ENCODE results near the gene SLC22A7. TPM values are rescaled to one million over a fixed set of nuclear protein-coding genes. Genes with fewer than 3 reads are reported as not detected.

Gene SLC22A7
- total and polyA plus RNA-seq, 2 donors (not counting 1 experiment from before 2014, with no cell fraction given) = not detected

DNA sequence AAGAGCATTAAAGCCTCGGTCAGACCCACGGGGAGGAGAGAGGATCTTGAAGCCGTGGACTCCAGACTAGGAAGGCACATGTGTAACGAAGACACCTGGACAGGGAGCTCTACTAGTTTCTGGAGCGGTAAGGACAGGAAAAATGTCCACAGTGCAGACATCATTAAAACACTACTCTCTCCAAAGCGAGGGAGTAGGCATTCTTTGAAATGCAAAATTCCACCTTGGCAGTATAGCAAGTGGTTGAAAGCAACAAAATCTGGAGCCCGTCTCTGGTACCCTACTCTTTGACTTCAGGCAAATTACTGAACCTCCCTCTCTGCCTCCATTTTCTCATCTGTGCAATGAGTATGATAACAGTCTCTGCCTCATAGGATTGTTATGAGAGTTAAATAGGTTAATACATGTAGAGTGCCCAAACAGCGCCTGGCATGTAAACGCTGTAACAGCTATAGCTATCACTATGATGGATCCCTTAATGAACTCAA lies 11.0 kb downstream of the SLC22A7 start:
- WGBS (ENCODE audit: insufficient coverage) = 39% methylated on average over 6 of the region's 9 CpGs
- peak overlapping the region; percentile 88 for H3K4me2 ChIP-seq (replicated peaks; ENCODE audit: low read depth, low read length, poor library complexity, severe bottlenecking)

DNA sequence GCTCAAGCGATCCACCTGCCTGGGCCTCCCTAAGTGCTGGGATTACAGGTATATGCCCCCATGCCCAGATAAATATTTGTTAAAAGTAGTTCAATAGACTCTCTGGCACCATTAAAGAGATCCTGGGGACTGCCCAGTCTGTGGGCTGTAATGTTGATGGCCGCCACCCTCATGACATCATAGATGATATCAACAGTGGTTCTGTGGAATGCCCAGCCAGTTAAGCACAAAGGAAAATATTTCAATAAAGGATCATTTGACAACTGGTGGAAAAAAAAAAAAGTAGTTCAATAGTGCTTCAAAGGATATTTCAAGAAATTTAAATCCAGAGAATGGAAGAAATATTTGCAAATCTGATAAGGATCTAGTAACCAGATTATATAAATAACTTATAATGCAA lies 12.1 kb downstream of the SLC22A7 start:
- H3K79me2 ChIP-seq (ENCODE audit: control insufficient read depth, insufficient read depth, low read length) = peaks cover 9% of the 10 kb centered on the region
- peak overlapping the region; percentile 30 for H3K4me3 Mint-ChIP-seq
- intact Hi-C loops (cut with micrococcal nuclease) = loop anchor here (5.0 kb wide), 1 partner anchor 57 kb away; the partner anchor contains the start of gene ZNF318
- no peaks in the 10 kb centered on the region for H3K27me3 ChIP-seq (replicated peaks in 1 of 4; ENCODE audit: control extremely low read depth in 1 of 4, control insufficient read depth in 3 of 4, insufficient read depth in 4 of 4, low read length in 3 of 4)
- peak overlapping the region; percentile 53 for H3K27ac Mint-ChIP-seq
- WGBS (ENCODE audit: insufficient coverage) = no CpG with 5 or more reads among the region's 2 CpGs
- peaks cover 2% of the 10 kb centered on the region for H3K9me3 Mint-ChIP-seq (ENCODE audit: insufficient read depth)
- no peak overlapping the region for H3K9ac ChIP-seq (ENCODE audit: low read length)
- H3K4me3 ChIP-seq (ENCODE audit: control extremely low read depth in 1 of 5, extremely low read depth in 1 of 5, insufficient read depth in 1 of 5, low read depth in 2 of 5, low read length in 4 of 5) = no peak overlapping the region
- peaks cover 2% of the 10 kb centered on the region in 2 experiments for H3K36me3 ChIP-seq (replicated peaks in 1 of 2; ENCODE audit: control extremely low read depth in 1 of 2, control insufficient read depth in 1 of 2, extremely low read depth in 1 of 2, insufficient read depth in 2 of 2, low read length in 1 of 2)
- H3K9me3 ChIP-seq (ENCODE audit: control extremely low read depth in 1 of 3, control insufficient read depth in 2 of 3, insufficient read depth in 1 of 3, low read length in 2 of 3) = peaks cover 0 to 7% (median 0%) of the 10 kb centered on the region in 3 donors
- H3K27me3 Mint-ChIP-seq = no peaks in the 10 kb centered on the region
- ChIA-PET CTCF (interaction anchor here (3.7 to 4.5 kb wide), 5 partner anchors 7 to 45 kb away, joined by 25 to 48 read pairs (median 37); no protein-coding TSS in a partner anchor), POLR2A (no interaction called here)
- H3K4me1 Mint-ChIP-seq = peaks cover 58% of the 10 kb centered on the region
- peaks cover 8% of the 10 kb centered on the region for H4K20me1 ChIP-seq (ENCODE audit: control insufficient read depth, insufficient read depth, low read length, poor library complexity, severe bottlenecking)
- H2AFZ ChIP-seq (ENCODE audit: insufficient read depth, low read depth, low read length, poor library complexity, severe bottlenecking) = no peak overlapping the region
- H3K27ac ChIP-seq (ENCODE audit: low read length in 2 of 2) = no peak overlapping the region
- no peak for DNase-seq
- no peak overlapping the region for H3K4me2 ChIP-seq (replicated peaks; ENCODE audit: low read depth, low read length, poor library complexity, severe bottlenecking)
- H3K4me1 ChIP-seq (ENCODE audit: control insufficient read depth in 2 of 2, insufficient read depth in 2 of 2, low read length in 2 of 2) = peaks cover 46% of the 10 kb centered on the region in 2 donors
- TF ChIP-seq, protein P1, sequence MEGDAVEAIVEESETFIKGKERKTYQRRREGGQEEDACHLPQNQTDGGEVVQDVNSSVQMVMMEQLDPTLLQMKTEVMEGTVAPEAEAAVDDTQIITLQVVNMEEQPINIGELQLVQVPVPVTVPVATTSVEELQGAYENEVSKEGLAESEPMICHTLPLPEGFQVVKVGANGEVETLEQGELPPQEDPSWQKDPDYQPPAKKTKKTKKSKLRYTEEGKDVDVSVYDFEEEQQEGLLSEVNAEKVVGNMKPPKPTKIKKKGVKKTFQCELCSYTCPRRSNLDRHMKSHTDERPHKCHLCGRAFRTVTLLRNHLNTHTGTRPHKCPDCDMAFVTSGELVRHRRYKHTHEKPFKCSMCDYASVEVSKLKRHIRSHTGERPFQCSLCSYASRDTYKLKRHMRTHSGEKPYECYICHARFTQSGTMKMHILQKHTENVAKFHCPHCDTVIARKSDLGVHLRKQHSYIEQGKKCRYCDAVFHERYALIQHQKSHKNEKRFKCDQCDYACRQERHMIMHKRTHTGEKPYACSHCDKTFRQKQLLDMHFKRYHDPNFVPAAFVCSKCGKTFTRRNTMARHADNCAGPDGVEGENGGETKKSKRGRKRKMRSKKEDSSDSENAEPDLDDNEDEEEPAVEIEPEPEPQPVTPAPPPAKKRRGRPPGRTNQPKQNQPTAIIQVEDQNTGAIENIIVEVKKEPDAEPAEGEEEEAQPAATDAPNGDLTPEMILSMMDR (IDR thresholded peaks at IDR 0.05) = no peak
- no peak for TF ChIP-seq EZH2 (IDR thresholded peaks at IDR 0.05; ENCODE audit: borderline replicate concordance, insufficient read depth, low read depth, low read length, poor library complexity, severe bottlenecking)
- no peak for ATAC-seq (ENCODE audit: low read depth)

More for the DNA sequence above, 11.0 kb downstream of the SLC22A7 start:
- Histone ChIP-seq H4K20me1 (ENCODE audit: control insufficient read depth, insufficient read depth, low read length, poor library complexity, severe bottlenecking) (peaks cover 8% of the 10 kb centered on the region), H3K4me1 (ENCODE audit: control insufficient read depth in 2 of 2, insufficient read depth in 2 of 2, low read length in 2 of 2) (peaks cover 45 to 46% of the 10 kb centered on the region in 2 donors), H2AFZ (ENCODE audit: insufficient read depth, low read depth, low read length, poor library complexity, severe bottlenecking) (peak overlapping the region; percentile 79), H3K36me3 (replicated peaks in 1 of 2; ENCODE audit: control extremely low read depth in 1 of 2, control insufficient read depth in 1 of 2, extremely low read depth in 1 of 2, insufficient read depth in 2 of 2, low read length in 1 of 2) (peaks cover 0 to 2% of the 10 kb centered on the region in 2 experiments), H3K27me3 (replicated peaks in 1 of 4; ENCODE audit: control extremely low read depth in 1 of 4, control insufficient read depth in 3 of 4, insufficient read depth in 4 of 4, low read length in 3 of 4) (no peaks in the 10 kb centered on the region), H3K4me3 (ENCODE audit: control extremely low read depth in 1 of 5, extremely low read depth in 1 of 5, insufficient read depth in 1 of 5, low read depth in 2 of 5, low read length in 4 of 5) (peak overlapping the region in 4 of 5 experiments; percentile 52 to 68 (median 60)), H3K27ac (ENCODE audit: low read length in 2 of 2) (peak overlapping the region in 1 of 2 donors; percentile 6), H3K9ac (ENCODE audit: low read length) (peak overlapping the region; percentile 64), H3K9me3 (ENCODE audit: control extremely low read depth in 1 of 3, control insufficient read depth in 2 of 3, insufficient read depth in 1 of 3, low read length in 2 of 3) (peaks cover 0 to 7% (median 0%) of the 10 kb centered on the region in 3 donors), H3K79me2 (ENCODE audit: control insufficient read depth, insufficient read depth, low read length) (peaks cover 9% of the 10 kb centered on the region)
- peak overlapping the region; percentile 92 for H3K4me3 Mint-ChIP-seq
- POLR2A ChIA-PET = interaction anchor here (1.6 kb wide), 1 partner anchor 9 kb away, joined by 4 read pairs; no protein-coding TSS in a partner anchor
- TF ChIP-seq EZH2 (IDR thresholded peaks at IDR 0.05; ENCODE audit: borderline replicate concordance, insufficient read depth, low read depth, low read length, poor library complexity, severe bottlenecking) = no peak
- TF ChIP-seq, protein P1 (IDR thresholded peaks at IDR 0.05) = no peak
- H3K9me3 Mint-ChIP-seq (ENCODE audit: insufficient read depth) = peaks cover 2% of the 10 kb centered on the region
- H3K27me3 Mint-ChIP-seq = no peaks in the 10 kb centered on the region
- intact Hi-C loops (cut with micrococcal nuclease) = loop anchor here (1.0 to 2.0 kb wide), 3 partner anchors 25 to 89 kb away; no protein-coding TSS in a partner anchor
- no peak for DNase-seq
- CTCF ChIA-PET = interaction anchor here (0.8 to 4.5 kb wide), 18 partner anchors 8 to 88 kb away, joined by 3 to 48 read pairs (median 10); partner anchors contain the start of genes SLC22A7 and ZNF318
- no peak for ATAC-seq (ENCODE audit: low read depth)
- H3K4me1 Mint-ChIP-seq = peaks cover 49% of the 10 kb centered on the region
- H3K27ac Mint-ChIP-seq = peak overlapping the region; percentile 71

Data from B cell (primary cell).